Panc1 (cell line): Measurements from ENCODE around the gene FSTL4. TPM values are rescaled to one million over a fixed set of nuclear protein-coding genes. Genes with fewer than 3 reads are reported as not detected.
A peak's percentile ranks its signal among the peaks of the same experiment; 100 is the strongest.

Experiments
- ATAC-seq: fragments of 200-7000 bp; cut with Tn5 transposase; 2 replicates; pipeline ENCODE4 v1.9.1; 2020; ENCODE audit warnings: mild to moderate bottlenecking, moderate library complexity
- BruUV-seq: library from RNA; stranded (reverse); fragments of 400-500 nt; replicated peaks from 2 replicates; lab custom pipeline; 2021; lab: Mats Ljungman, UMichigan
- CTCF ChIA-PET: fragments of 300-600 bp; sonication (Branson Sonifier 250); formaldehyde crosslinking; loops from one replicate; lab custom pipeline; 2022; ENCODE audit warnings: antibody characterized with exemption; lab: Charles Lee
- POLR2A ChIA-PET: fragments of 300-600 bp; sonication (Branson Sonifier 250); formaldehyde crosslinking; loops from one replicate; lab custom pipeline; 2022; ENCODE audit warnings: antibody characterized with exemption; lab: Charles Lee
- DNase-seq: peaks from one replicate; pipeline ENCODE4 v3.0.0-alpha.2; 2010; ENCODE audit warnings: low read depth, low spot score
- H3K27ac ChIP-seq: 2 replicates; pipeline ENCODE4 v1.5.1; 2011; ENCODE audit warnings: mild to moderate bottlenecking, low read length, inconsistent platforms
- H3K27me3 ChIP-seq: fragments of 200-500 bp; sonication (Bioruptor generic); 2 replicates; pipeline ENCODE4 v1.6.0; 2014; ENCODE audit warnings: low read length, inconsistent platforms; ENCODE audit not compliant: control insufficient read depth, insufficient read depth
- H3K36me3 ChIP-seq: fragments of 200-500 bp; sonication (Bioruptor generic); 2 replicates; pipeline ENCODE4 v1.5.1; 2014; ENCODE audit warnings: inconsistent platforms, mild to moderate bottlenecking, low read length, moderate library complexity; ENCODE audit not compliant: control insufficient read depth, insufficient read depth
- H3K4me1 ChIP-seq: 2 replicates; pipeline ENCODE4 v1.5.1; 2011; ENCODE audit warnings: inconsistent platforms, mild to moderate bottlenecking, low read length, moderate library complexity; ENCODE audit not compliant: control insufficient read depth, insufficient read depth
- H3K4me3 ChIP-seq, 2 experiments: 2 replicates each; pipeline ENCODE4 v1.5.1; 2011 to 2012; ENCODE audit warnings: low read depth in 2 of 2, low read length in 2 of 2, mild to moderate bottlenecking in 2 of 2, inconsistent platforms in 1 of 2, moderate library complexity in 1 of 2
- H3K9me3 ChIP-seq: fragments of 200-500 bp; sonication (Bioruptor generic); 2 replicates; pipeline ENCODE4 v1.5.1; 2014; ENCODE audit warnings: low read depth, mild to moderate bottlenecking, inconsistent platforms, low read length, moderate library complexity; ENCODE audit not compliant: control insufficient read depth, insufficient read depth
- POLR2AphosphoS5 ChIP-seq: IDR thresholded peaks from 2 replicates; pipeline ENCODE4 v1.6.1; 2012; ENCODE audit warnings: mild to moderate bottlenecking, low read depth, low read length, moderate library complexity
- SIN3A ChIP-seq: IDR thresholded peaks from 2 replicates; pipeline ENCODE4 v1.6.1; 2012; ENCODE audit warnings: low read depth, mild to moderate bottlenecking, low read length, moderate library complexity, borderline replicate concordance; ENCODE audit not compliant: insufficient read depth
- TCF7L2 ChIP-seq: IDR thresholded peaks from 2 replicates; pipeline ENCODE4 v1.6.1; 2011; ENCODE audit warnings: mild to moderate bottlenecking, low read depth, low read length, inconsistent platforms
- in situ Hi-C: cut with HindIII; loops from 2 replicates; pipeline ENCODE4 v1.10.0; 2016; ENCODE audit warnings: low sequenced_read_pairs, low pct_unique_long_range_greater_than_20kb
- intact Hi-C: fragments of 100-400 bp; cut with micrococcal nuclease; formaldehyde crosslinking; loops from one replicate; pipeline ENCODE4 v1.10.0; 2022; ENCODE audit not compliant: unreplicated experiment
- total RNA-seq: library from RNA; stranded (reverse); gene quantifications from one replicate; pipeline ENCODE4 v1.2.1, GENCODE V29; 2021; ENCODE audit not compliant: unreplicated experiment
- TF ChIP-seq, protein P1 (sequence below), 2 experiments: IDR thresholded peaks; 2 replicates each; pipeline ENCODE4 v1.6.1; 2011 to 2012; ENCODE audit warnings: low read depth in 2 of 2, control low read depth in 1 of 2, low read length in 1 of 2, mild to moderate bottlenecking in 1 of 2, moderate library complexity in 1 of 2; ENCODE audit not compliant: insufficient read depth in 1 of 2
- TF ChIP-seq, protein P2 (sequence below): fragments of 450-650 bp; IDR thresholded peaks from 2 replicates; pipeline ENCODE4 v1.5.1; 2017; ENCODE audit warnings: mild to moderate bottlenecking

Gene FSTL4
- total RNA-seq, 1 experiment from 2014 or later = 0.18 TPM

DNA sequence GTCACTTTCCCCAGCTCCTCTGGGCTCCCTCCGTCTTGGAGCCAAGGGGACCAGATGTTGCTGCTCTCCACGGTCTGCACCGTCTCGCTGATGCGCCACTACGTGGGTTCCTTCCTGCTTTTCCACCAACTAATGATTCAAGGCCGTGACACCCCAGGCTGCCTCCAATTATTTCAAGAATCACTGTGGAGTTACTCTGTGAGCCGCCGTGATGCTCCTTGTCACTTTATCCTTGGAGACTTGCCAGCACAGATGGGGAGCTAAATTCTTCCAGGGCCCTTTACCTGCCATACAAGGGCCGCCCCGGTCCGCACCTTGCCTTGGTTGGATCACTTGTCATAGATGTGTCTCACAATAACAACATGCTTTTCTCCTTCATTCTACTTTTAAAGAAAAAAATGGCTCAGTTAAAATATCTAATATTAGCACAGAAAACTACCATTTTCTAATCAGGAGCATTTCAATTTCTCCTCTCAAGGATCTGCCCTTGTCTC lies 202.0 kb downstream of the FSTL4 start:
- Histone ChIP-seq H3K4me3 (no peak overlapping the region), H3K9me3 (no peaks in the 10 kb centered on the region), H3K36me3 (no peaks in the 10 kb centered on the region), H3K27ac (no peak overlapping the region), H3K4me1 (no peaks in the 10 kb centered on the region), H3K27me3 (peaks cover 37% of the 10 kb centered on the region)
- ATAC-seq (no peak), DNase-seq (no peak)
- in situ Hi-C loops (no loop called here), intact Hi-C loops (no loop called here)
- ChIA-PET CTCF (no interaction called here), POLR2A (no interaction called here)
- TF ChIP-seq SIN3A = no peak
- TF ChIP-seq, protein P1, sequence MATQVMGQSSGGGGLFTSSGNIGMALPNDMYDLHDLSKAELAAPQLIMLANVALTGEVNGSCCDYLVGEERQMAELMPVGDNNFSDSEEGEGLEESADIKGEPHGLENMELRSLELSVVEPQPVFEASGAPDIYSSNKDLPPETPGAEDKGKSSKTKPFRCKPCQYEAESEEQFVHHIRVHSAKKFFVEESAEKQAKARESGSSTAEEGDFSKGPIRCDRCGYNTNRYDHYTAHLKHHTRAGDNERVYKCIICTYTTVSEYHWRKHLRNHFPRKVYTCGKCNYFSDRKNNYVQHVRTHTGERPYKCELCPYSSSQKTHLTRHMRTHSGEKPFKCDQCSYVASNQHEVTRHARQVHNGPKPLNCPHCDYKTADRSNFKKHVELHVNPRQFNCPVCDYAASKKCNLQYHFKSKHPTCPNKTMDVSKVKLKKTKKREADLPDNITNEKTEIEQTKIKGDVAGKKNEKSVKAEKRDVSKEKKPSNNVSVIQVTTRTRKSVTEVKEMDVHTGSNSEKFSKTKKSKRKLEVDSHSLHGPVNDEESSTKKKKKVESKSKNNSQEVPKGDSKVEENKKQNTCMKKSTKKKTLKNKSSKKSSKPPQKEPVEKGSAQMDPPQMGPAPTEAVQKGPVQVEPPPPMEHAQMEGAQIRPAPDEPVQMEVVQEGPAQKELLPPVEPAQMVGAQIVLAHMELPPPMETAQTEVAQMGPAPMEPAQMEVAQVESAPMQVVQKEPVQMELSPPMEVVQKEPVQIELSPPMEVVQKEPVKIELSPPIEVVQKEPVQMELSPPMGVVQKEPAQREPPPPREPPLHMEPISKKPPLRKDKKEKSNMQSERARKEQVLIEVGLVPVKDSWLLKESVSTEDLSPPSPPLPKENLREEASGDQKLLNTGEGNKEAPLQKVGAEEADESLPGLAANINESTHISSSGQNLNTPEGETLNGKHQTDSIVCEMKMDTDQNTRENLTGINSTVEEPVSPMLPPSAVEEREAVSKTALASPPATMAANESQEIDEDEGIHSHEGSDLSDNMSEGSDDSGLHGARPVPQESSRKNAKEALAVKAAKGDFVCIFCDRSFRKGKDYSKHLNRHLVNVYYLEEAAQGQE (IDR thresholded peaks at IDR 0.05; ENCODE audit: insufficient read depth in 1 of 2, low read depth in 2 of 2, low read length in 1 of 2) = no peak
- no peak for TF ChIP-seq TCF7L2
- TF ChIP-seq POLR2AphosphoS5 = no peak
- TF ChIP-seq, protein P2, sequence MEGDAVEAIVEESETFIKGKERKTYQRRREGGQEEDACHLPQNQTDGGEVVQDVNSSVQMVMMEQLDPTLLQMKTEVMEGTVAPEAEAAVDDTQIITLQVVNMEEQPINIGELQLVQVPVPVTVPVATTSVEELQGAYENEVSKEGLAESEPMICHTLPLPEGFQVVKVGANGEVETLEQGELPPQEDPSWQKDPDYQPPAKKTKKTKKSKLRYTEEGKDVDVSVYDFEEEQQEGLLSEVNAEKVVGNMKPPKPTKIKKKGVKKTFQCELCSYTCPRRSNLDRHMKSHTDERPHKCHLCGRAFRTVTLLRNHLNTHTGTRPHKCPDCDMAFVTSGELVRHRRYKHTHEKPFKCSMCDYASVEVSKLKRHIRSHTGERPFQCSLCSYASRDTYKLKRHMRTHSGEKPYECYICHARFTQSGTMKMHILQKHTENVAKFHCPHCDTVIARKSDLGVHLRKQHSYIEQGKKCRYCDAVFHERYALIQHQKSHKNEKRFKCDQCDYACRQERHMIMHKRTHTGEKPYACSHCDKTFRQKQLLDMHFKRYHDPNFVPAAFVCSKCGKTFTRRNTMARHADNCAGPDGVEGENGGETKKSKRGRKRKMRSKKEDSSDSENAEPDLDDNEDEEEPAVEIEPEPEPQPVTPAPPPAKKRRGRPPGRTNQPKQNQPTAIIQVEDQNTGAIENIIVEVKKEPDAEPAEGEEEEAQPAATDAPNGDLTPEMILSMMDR = no peak
- BruUV-seq = no TSS peak

DNA sequence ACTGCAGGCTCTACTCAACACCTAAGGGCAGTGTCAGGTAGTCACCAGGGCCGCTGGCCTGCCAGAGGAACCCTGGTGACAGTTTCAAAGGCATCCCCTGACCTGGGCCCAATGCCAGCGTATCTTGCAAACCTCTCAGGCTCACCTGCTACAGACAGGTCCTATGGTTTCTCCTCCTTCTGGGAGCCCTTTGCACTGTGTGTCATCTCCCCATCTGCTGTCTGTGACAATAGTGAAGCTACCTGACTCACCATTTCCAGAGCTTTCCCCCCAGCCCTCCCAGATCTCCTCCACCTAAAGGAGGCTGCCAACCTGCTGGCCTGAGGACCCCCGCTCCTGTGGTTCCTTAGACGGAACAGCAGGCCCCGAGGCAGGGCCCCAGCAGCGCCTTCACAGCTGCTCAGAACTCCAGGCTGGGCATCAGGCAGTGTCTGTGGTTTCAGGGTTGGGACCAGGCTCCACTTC lies 203.1 kb downstream of the FSTL4 start:
- H3K36me3 ChIP-seq = no peaks in the 10 kb centered on the region
- no peaks in the 10 kb centered on the region for H3K9me3 ChIP-seq
- ATAC-seq (0 out of 2 replicates have a peak, but pooled peaks have one; percentile 35), DNase-seq (no peak)
- H3K27ac ChIP-seq = no peak overlapping the region
- TF ChIP-seq SIN3A = no peak
- TF ChIP-seq, protein P1 (IDR thresholded peaks at IDR 0.05; ENCODE audit: insufficient read depth in 1 of 2, low read depth in 2 of 2, low read length in 1 of 2) = no peak
- TF ChIP-seq, protein P2 = no peak
- no peak for TF ChIP-seq TCF7L2
- no peak for TF ChIP-seq POLR2AphosphoS5
- CTCF ChIA-PET = interaction anchor here (0.5 kb wide), 1 partner anchor 80 kb away, joined by 4 read pairs; no protein-coding TSS in a partner anchor
- BruUV-seq = no TSS peak
- peaks cover 34% of the 10 kb centered on the region for H3K27me3 ChIP-seq
- in situ Hi-C loops = no loop called here
- POLR2A ChIA-PET = no interaction called here
- H3K4me1 ChIP-seq = no peaks in the 10 kb centered on the region
- H3K4me3 ChIP-seq = no peak overlapping the region
- intact Hi-C loops = no loop called here
